Thyroid gland (tissue), 4 donors: ENCODE data around the gene SAMD11. TPM values are rescaled to one million over a fixed set of nuclear protein-coding genes. Genes with fewer than 3 reads are reported as not detected.
A peak's percentile ranks its signal among the peaks of the same experiment; 100 is the strongest.

Experiments
- DNase-seq, 2 donors: peaks; one replicate each; pipeline ENCODE4 v3.0.0-alpha.2; 2019
- H3K27ac ChIP-seq, 3 donors: fragments of 200-600 bp; sonication (generic); 1 replicate in 2 of 3; 2 replicates in 1 of 3; pipeline ENCODE4 v1.5.1; 2016 to 2019; ENCODE audit warnings: mild to moderate bottlenecking in 1 of 3, moderate library complexity in 1 of 3
- H3K27me3 ChIP-seq: fragments of 200-600 bp; sonication (generic); one replicate; pipeline ENCODE4 v1.5.1; 2019
- H3K36me3 ChIP-seq, 2 donors: fragments of 200-600 bp; sonication (generic); one replicate each; pipeline ENCODE4 v1.5.1; 2016 to 2019
- H3K4me1 ChIP-seq, 2 donors: fragments of 200-600 bp; sonication (generic); one replicate each; pipeline ENCODE4 v1.5.1; 2017 to 2019
- H3K4me3 ChIP-seq, 3 donors: fragments of 200-600 bp; sonication (generic); replicated peaks in 1 of 3; 1 replicate in 2 of 3; 2 replicates in 1 of 3; pipeline ENCODE4 v1.5.1; 2016; ENCODE audit warnings: mild to moderate bottlenecking in 1 of 3
- H3K9me3 ChIP-seq: fragments of 200-600 bp; sonication (generic); one replicate; pipeline ENCODE4 v1.5.1; 2017
- CTCF ChIP-seq, 6 experiments: fragments of 200-600 bp in 3 of 6; fragments of 450-650 bp in 3 of 6; sonication (generic) in 3 of 6; IDR thresholded peaks; one replicate each; pipeline ENCODE4 v1.5.1; 2016 to 2019; ENCODE audit warnings: antibody characterized with exemption in 6 of 6, mild to moderate bottlenecking in 2 of 6, inconsistent platforms in 1 of 6, moderate library complexity in 1 of 6
- POLR2A ChIP-seq, 2 donors: fragments of 450-650 bp; IDR thresholded peaks; one replicate each; pipeline ENCODE4 v1.6.1; 2017; ENCODE audit warnings: antibody characterized with exemption in 2 of 2, mild to moderate bottlenecking in 2 of 2, moderate library complexity in 1 of 2
- WGBS, 2 donors: methylation state at CpG; one replicate each; pipeline ENCODE4 v1.1.5; 2017; 5-methylcytosine and 5-hydroxymethylcytosine counted together
- intact Hi-C: fragments of 100-400 bp; cut with DNase I; formaldehyde crosslinking; loops from one replicate; pipeline ENCODE4 v1.15.1; 2023
- total RNA-seq, 4 donors: library from RNA; depleted of rRNA; stranded (reverse); fragments of >200 nt; gene quantifications; one replicate each; pipeline ENCODE4 v1.2.3, GENCODE V29; 2016

SAMD11 gene
- total RNA-seq, 4 donors from 2014 or later: 4.1 to 11.2 (median 6.3) TPM

GRCh38 chr1:923991-924655, 400 bp downstream of the SAMD11 start:
- H3K9me3 ChIP-seq: no peaks in the 10 kb centered on the region
- H3K36me3 ChIP-seq: no peaks in the 10 kb centered on the region
- peaks cover 6% of the 10 kb centered on the region for H3K27me3 ChIP-seq
- peak overlapping the region in 2 of 3 donors; percentile 13 to 44 for H3K4me3 ChIP-seq
- intact Hi-C loops: no loop called here
- 0% methylated on average over 5 of the region's 98 CpGs; no CpG with 5 or more reads in 1 of the 2 donors for WGBS, 2 donors
- H3K4me1 ChIP-seq: peaks cover 18 to 46% of the 10 kb centered on the region in 2 donors
- no peak for DNase-seq
- peak overlapping the region in 1 of 3 donors; percentile 52 for H3K27ac ChIP-seq
- TF ChIP-seq POLR2A (IDR thresholded peaks at IDR 0.05): no peak
- TF ChIP-seq CTCF (IDR thresholded peaks at IDR 0.05): no peak

- peak overlapping the region in 1 of 3 donors; percentile 52 for H3K27ac ChIP-seq
- H3K9me3 ChIP-seq: no peaks in the 10 kb centered on the region
- TF ChIP-seq POLR2A (IDR thresholded peaks at IDR 0.05) (no peak), CTCF (IDR thresholded peaks at IDR 0.05) (no peak)
- H3K4me1 ChIP-seq: peaks cover 18 to 42% of the 10 kb centered on the region in 2 donors
- WGBS, 2 donors: 0% methylated on average over 23 of the region's 120 CpGs; no CpG with 5 or more reads in 1 of the 2 donors
- peaks cover 6% of the 10 kb centered on the region for H3K27me3 ChIP-seq
- H3K4me3 ChIP-seq: peak overlapping the region; percentile 10 to 44 (median 13)
- intact Hi-C loops: no loop called here
- DNase-seq: peak; percentile 45 to 50
- no peaks in the 10 kb centered on the region for H3K36me3 ChIP-seq
These were observed 1.2 kb downstream of the SAMD11 start for GRCh38 chr1:924656-925560.

- TF ChIP-seq POLR2A (IDR thresholded peaks at IDR 0.05) (no peak), CTCF (IDR thresholded peaks at IDR 0.05) (no peak)
- H3K4me1 ChIP-seq: peaks cover 14 to 34% of the 10 kb centered on the region in 2 donors
- peaks cover 6% of the 10 kb centered on the region for H3K27me3 ChIP-seq
- 8 to 14% methylated on average over 32 to 35 of the region's 65 CpGs for WGBS, 2 donors
- no peak for DNase-seq
- peak overlapping the region in 1 of 3 donors; percentile 44 for H3K4me3 ChIP-seq
- intact Hi-C loops: no loop called here
- no peaks in the 10 kb centered on the region for H3K9me3 ChIP-seq
- no peak overlapping the region for H3K27ac ChIP-seq
- H3K36me3 ChIP-seq: no peaks in the 10 kb centered on the region
These were observed 2.1 kb downstream of the SAMD11 start for GRCh38 chr1:925561-926421.

- H3K27me3 ChIP-seq: peaks cover 6% of the 10 kb centered on the region
- no peak overlapping the region for H3K4me3 ChIP-seq
- no peak overlapping the region for H3K27ac ChIP-seq
- TF ChIP-seq CTCF (IDR thresholded peaks at IDR 0.05): no peak
- DNase-seq: no peak
- whole genome bisulfite sequencing, 2 donors: 51 to 52% methylated on average over 7 to 8 of the region's 9 CpGs
- intact Hi-C loops: no loop called here
- no peaks in the 10 kb centered on the region for H3K9me3 ChIP-seq
- H3K4me1 ChIP-seq: peaks cover 12 to 28% of the 10 kb centered on the region in 2 donors
- H3K36me3 ChIP-seq: no peaks in the 10 kb centered on the region
These were observed 3.5 kb downstream of the SAMD11 start for GRCh38 chr1:927234-927633.
